Fibroblast of lung (primary cell): Measurements from ENCODE around the gene PPP1R12A.

Experiments used
- CTCF ChIP-seq, 2 donors: IDR thresholded peaks in 1 of 2; conservative IDR thresholded peaks in 1 of 2; 1 replicate in 1 of 2; 2 replicates in 1 of 2; pipeline ENCODE4 v1.5.1; 2011 to 2012; ENCODE audit warnings: low read length in 2 of 2, control low read depth in 1 of 2, inconsistent platforms in 1 of 2, low read depth in 1 of 2, mild to moderate bottlenecking in 1 of 2
- EZH2 ChIP-seq: IDR thresholded peaks from 2 replicates; pipeline ENCODE4 v1.5.1; 2012; ENCODE audit warnings: low read length, control low read depth, mild to moderate bottlenecking; ENCODE audit errors: missing control alignments

- TF ChIP-seq CTCF (conservative IDR thresholded peaks at IDR 0.05 in 1 of 2, IDR thresholded peaks at IDR 0.05 in 1 of 2; ENCODE audit: low read depth in 1 of 2, low read length in 2 of 2) (no peak), EZH2 (no peak)
Measured at GRCh38 chr12:79761341-79761740, 173.6 kb downstream of the PPP1R12A start.
